ENCODE measurements around the gene RERE. TPM values are rescaled to one million over a fixed set of nuclear protein-coding genes. Genes with fewer than 3 reads are reported as not detected.

Gene RERE
- total and polyA plus RNA-seq, 7 donors, result 19.2 to 148 (median 90.6) TPM

DNA sequence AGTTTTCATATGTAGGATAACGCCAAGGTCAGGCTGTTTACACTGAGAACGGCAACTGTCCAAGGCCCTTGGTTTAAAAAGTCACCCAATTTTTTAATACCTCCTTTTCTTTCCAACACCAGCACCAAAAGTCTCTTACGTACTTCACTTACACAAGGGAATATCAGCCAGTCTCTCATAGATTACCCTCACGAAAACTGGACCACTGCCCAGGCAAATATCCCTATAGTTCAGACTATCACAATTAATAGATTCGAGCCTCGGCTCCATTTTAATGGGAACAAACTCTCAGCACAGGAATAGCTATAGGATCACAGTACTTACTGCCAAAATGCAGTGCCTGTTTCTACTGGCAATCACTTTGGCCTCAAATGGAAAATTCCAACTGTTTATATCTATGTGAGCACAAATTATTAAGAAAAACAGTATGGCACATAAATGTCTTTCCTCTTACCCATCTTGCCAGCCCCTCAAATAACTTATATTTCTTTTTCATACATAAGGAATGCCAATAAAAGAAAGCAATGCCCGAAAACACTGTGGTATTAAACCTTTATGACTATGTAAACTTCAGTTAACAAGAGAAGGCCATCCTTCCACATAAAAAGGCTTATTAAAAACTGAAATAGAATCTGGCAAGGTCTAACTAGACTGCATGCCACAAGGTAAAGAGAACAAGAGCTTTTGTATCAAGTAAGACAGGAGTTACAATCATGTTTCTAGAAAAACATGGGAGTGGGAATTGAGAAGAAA, 401.7 kb downstream of the RERE start:
- DNase-seq, result no peak
- H3K27ac ChIP-seq, result peak overlapping the region; percentile 82 to 100 (median 98)
- intact Hi-C loops (cut with DNase I), result no loop called here
- TF ChIP-seq, protein P1, sequence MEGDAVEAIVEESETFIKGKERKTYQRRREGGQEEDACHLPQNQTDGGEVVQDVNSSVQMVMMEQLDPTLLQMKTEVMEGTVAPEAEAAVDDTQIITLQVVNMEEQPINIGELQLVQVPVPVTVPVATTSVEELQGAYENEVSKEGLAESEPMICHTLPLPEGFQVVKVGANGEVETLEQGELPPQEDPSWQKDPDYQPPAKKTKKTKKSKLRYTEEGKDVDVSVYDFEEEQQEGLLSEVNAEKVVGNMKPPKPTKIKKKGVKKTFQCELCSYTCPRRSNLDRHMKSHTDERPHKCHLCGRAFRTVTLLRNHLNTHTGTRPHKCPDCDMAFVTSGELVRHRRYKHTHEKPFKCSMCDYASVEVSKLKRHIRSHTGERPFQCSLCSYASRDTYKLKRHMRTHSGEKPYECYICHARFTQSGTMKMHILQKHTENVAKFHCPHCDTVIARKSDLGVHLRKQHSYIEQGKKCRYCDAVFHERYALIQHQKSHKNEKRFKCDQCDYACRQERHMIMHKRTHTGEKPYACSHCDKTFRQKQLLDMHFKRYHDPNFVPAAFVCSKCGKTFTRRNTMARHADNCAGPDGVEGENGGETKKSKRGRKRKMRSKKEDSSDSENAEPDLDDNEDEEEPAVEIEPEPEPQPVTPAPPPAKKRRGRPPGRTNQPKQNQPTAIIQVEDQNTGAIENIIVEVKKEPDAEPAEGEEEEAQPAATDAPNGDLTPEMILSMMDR (IDR thresholded peaks at IDR 0.05), result no peak
- TF ChIP-seq EP300 (IDR thresholded peaks at IDR 0.05) (peak in 1 of 4 donors; percentile 15), POLR2A (IDR thresholded peaks at IDR 0.05) (no peak), POLR2AphosphoS5 (IDR thresholded peaks at IDR 0.05) (peak in 2 of 4 donors; percentile 29 to 38)
- no peaks in the 10 kb centered on the region for H3K27me3 ChIP-seq
- WGBS, 2 donors, result 23 to 65% methylated on average over 7 of the region's 7 CpGs
- H3K4me1 ChIP-seq, result peaks cover 0 to 100% (median 98%) of the 10 kb centered on the region in 4 donors
- peaks cover 0 to 27% (median 0%) of the 10 kb centered on the region in 4 donors for H3K36me3 ChIP-seq
- H3K9me3 ChIP-seq, result no peaks in the 10 kb centered on the region
- H3K4me3 ChIP-seq, result peak overlapping the region in 1 of 4 donors; percentile 7

DNA sequence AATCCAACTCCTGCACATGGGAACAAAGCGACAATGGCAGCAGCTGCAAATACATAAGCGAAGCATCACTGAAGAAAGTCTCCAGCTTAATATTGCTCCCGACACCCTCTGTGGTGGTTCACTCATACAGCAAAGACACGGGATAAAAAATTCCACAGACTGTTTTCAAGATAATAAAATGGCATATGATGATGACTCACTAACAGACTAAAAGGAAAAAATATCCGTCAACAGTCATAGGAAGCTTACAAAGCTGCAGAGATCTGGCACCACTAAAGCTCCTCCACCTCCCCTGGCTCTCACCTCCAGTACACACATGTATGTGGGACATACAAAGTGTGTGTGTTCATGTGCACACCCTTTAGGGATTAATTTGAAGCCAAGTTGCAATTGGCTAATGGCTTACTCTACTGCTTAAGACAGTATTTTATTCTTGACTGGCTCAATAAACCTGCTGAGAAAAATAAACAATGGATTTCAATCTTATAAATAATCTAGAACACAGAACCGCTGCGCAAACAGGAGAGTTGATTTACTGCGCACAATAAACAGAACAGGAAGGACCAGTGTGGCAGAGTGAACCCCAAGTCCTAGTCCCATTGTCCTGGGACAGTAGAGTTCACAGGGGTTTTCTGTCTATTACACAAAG, 405.1 kb downstream of the RERE start:
- Histone ChIP-seq H3K4me3 (no peak overlapping the region), H3K4me1 (peaks cover 0 to 100% (median 98%) of the 10 kb centered on the region in 4 donors), H3K27me3 (no peaks in the 10 kb centered on the region), H3K27ac (peak overlapping the region; percentile 82 to 100 (median 98)), H3K36me3 (peaks cover 0 to 10% (median 0%) of the 10 kb centered on the region in 4 donors), H3K9me3 (no peaks in the 10 kb centered on the region)
- TF ChIP-seq, protein P1 (IDR thresholded peaks at IDR 0.05), result no peak
- TF ChIP-seq POLR2A (IDR thresholded peaks at IDR 0.05), result no peak
- peak in 2 of 4 donors; percentile 34 to 79 for TF ChIP-seq EP300 (IDR thresholded peaks at IDR 0.05)
- peak; percentile 44 to 78 (median 69) for TF ChIP-seq POLR2AphosphoS5 (IDR thresholded peaks at IDR 0.05)
- intact Hi-C loops (cut with DNase I), result no loop called here
- DNase-seq, result peak; percentile 90
- whole genome bisulfite sequencing, 2 donors, result 15 to 57% methylated on average over 8 of the region's 8 CpGs

DNA sequence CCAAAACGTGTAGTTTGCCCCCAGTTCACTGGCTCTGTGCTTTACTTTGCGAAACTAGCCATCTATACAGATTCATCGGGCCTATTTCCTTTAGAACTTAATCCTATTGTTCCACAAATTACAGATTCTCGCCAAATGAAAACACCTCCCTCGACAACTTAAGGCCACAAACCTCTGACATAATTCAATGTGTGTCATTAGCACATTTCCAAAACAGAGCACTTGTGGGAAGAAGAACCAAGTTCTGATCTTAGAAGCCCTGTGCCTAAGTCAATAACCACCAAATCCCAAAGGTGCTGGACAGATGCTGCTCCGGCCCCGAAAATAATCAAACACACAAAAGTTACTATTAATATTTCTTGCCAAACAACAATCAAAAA, 405.6 kb downstream of the RERE start:
- Histone ChIP-seq H3K9me3 (no peaks in the 10 kb centered on the region), H3K4me3 (no peak overlapping the region), H3K27me3 (no peaks in the 10 kb centered on the region), H3K27ac (peak overlapping the region; percentile 82 to 100 (median 98)), H3K36me3 (peaks cover 0 to 10% (median 0%) of the 10 kb centered on the region in 4 donors), H3K4me1 (peaks cover 0 to 100% (median 98%) of the 10 kb centered on the region in 4 donors)
- 37 to 65% methylated on average over 7 of the region's 7 CpGs for WGBS, 2 donors
- TF ChIP-seq, protein P1 (IDR thresholded peaks at IDR 0.05), result no peak
- no peak for TF ChIP-seq POLR2A (IDR thresholded peaks at IDR 0.05)
- no peak for TF ChIP-seq POLR2AphosphoS5 (IDR thresholded peaks at IDR 0.05)
- TF ChIP-seq EP300 (IDR thresholded peaks at IDR 0.05), result no peak
- DNase-seq, result no peak
- intact Hi-C loops (cut with DNase I), result no loop called here

DNA sequence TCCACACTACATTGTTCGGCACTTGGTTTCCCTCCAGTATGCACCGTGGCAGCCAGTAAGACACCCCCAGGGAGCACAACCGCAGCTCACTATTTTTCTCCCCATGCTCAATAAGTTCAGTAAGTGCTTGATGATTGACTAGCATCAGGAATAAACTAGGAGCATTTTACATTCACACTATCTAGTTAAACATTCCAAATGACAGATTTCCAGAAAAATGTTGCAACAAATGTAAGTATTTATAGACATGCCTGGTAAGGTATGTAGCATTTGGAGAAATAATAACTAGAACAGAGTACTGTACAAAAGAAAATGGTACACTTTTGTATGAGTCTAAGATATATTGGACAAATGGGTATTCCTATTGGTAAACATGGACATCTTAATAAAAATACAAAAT, 406.6 kb downstream of the RERE start:
- WGBS, 2 donors, result 91 to 97% methylated on average over 3 of the region's 3 CpGs
- Histone ChIP-seq H3K36me3 (peaks cover 0 to 14% (median 0%) of the 10 kb centered on the region in 4 donors), H3K27ac (peak overlapping the region; percentile 82 to 100 (median 98)), H3K4me3 (no peak overlapping the region), H3K4me1 (peaks cover 0 to 100% (median 95%) of the 10 kb centered on the region in 4 donors), H3K27me3 (no peaks in the 10 kb centered on the region), H3K9me3 (no peaks in the 10 kb centered on the region)
- DNase-seq, result no peak
- TF ChIP-seq EP300 (IDR thresholded peaks at IDR 0.05) (no peak), POLR2AphosphoS5 (IDR thresholded peaks at IDR 0.05) (no peak), POLR2A (IDR thresholded peaks at IDR 0.05) (no peak)
- TF ChIP-seq, protein P1 (IDR thresholded peaks at IDR 0.05), result no peak
- intact Hi-C loops (cut with DNase I), result no loop called here
